K562 (cell line): ENCODE data around the gene PFAS. TPM values are rescaled to one million over a fixed set of nuclear protein-coding genes. Genes with fewer than 3 reads are reported as not detected.

Experiments
- ARID4B ChIP-seq: sonication (generic); formaldehyde crosslinking; IDR thresholded peaks from 2 replicates; pipeline ENCODE4 v1.8.0; 2022; ENCODE audit warnings: mild to moderate bottlenecking, missing genetic modification reagents
- CREB1 ChIP-seq, 2 experiments: sonication (generic) in 1 of 2; formaldehyde crosslinking in 1 of 2; IDR thresholded peaks; 2 replicates each; pipeline versions ENCODE4 v1.6.1 to v1.8.0; 2012 to 2022; ENCODE audit warnings: inconsistent platforms in 1 of 2, mild to moderate bottlenecking in 1 of 2, missing genetic modification reagents in 1 of 2, moderate library complexity in 1 of 2
- CTBP1 ChIP-seq: fragments of 450-650 bp; IDR thresholded peaks from 2 replicates; pipeline ENCODE4 v1.6.1; 2016; ENCODE audit warnings: borderline replicate concordance
- FOXJ3 ChIP-seq: sonication (generic); formaldehyde crosslinking; IDR thresholded peaks from 2 replicates; pipeline ENCODE4 v1.4.0; 2020; ENCODE audit warnings: mild to moderate bottlenecking, missing genetic modification reagents
- GABPB1 ChIP-seq: sonication (generic); formaldehyde crosslinking; IDR thresholded peaks from 2 replicates; pipeline ENCODE4 v1.8.0; 2022; ENCODE audit warnings: mild to moderate bottlenecking, missing genetic modification reagents
- GABPB2 ChIP-seq: fragments of 250-450 bp; sonication (Bioruptor Pico); conservative IDR thresholded peaks from 2 replicates; pipeline ENCODE4 v1.5.1; 2021; ENCODE audit warnings: mild to moderate bottlenecking
- HCFC1 ChIP-seq: IDR thresholded peaks from 2 replicates; pipeline ENCODE4 v1.6.1; 2012; ENCODE audit warnings: low read depth, low read length, improper control_type of control experiment
- LCOR ChIP-seq: sonication (generic); formaldehyde crosslinking; IDR thresholded peaks from 2 replicates; pipeline ENCODE4 v1.8.0; 2022; ENCODE audit warnings: mild to moderate bottlenecking, missing genetic modification reagents
- MCM2 ChIP-seq: fragments of 450-650 bp; IDR thresholded peaks from 2 replicates; pipeline ENCODE4 v1.6.1; 2017; ENCODE audit warnings: low read depth, mild to moderate bottlenecking
- MNT ChIP-seq, 2 experiments: fragments of 450-650 bp; conservative IDR thresholded peaks; 2 replicates each; pipeline ENCODE4 v1.6.1; 2017; ENCODE audit warnings: mild to moderate bottlenecking in 2 of 2, moderate library complexity in 2 of 2
- MXD1 ChIP-seq: fragments of 250-450 bp; sonication (Bioruptor Pico); IDR thresholded peaks from 2 replicates; pipeline ENCODE4 v1.8.0; 2021; ENCODE audit warnings: borderline replicate concordance, mild to moderate bottlenecking, moderate library complexity; ENCODE audit not compliant: poor library complexity, severe bottlenecking
- PHB ChIP-seq: fragments of 250-450 bp; sonication (Bioruptor Pico); IDR thresholded peaks from 2 replicates; pipeline ENCODE4 v1.5.0; 2021
- POLR2H ChIP-seq: IDR thresholded peaks from 2 replicates; pipeline ENCODE4 v1.6.1; 2016; ENCODE audit warnings: missing genetic modification characterization, low read depth, mild to moderate bottlenecking, control low read depth, missing compliant biosample characterization, moderate library complexity
- POLR3G ChIP-seq: IDR thresholded peaks from 2 replicates; pipeline ENCODE4 v1.6.1; 2011; ENCODE audit not compliant: insufficient read length, insufficient replicate concordance; ENCODE audit errors: extremely low read depth
- PTRF ChIP-seq: fragments of 450-650 bp; IDR thresholded peaks from 2 replicates; pipeline ENCODE4 v1.6.1; 2016; ENCODE audit warnings: mild to moderate bottlenecking, missing genetic modification characterization, missing compliant biosample characterization
- SIN3B ChIP-seq: fragments of 450-650 bp; IDR thresholded peaks from 2 replicates; pipeline ENCODE4 v1.6.1; 2017; ENCODE audit warnings: low read depth, mild to moderate bottlenecking, moderate library complexity
- ZBTB9 ChIP-seq: fragments of 450-650 bp; formaldehyde crosslinking; IDR thresholded peaks from 2 replicates; pipeline ENCODE4 v1.4.0; 2020; ENCODE audit warnings: mild to moderate bottlenecking, moderate library complexity
- ZFP36 ChIP-seq: fragments of 150-350 bp; IDR thresholded peaks from 2 replicates; pipeline ENCODE4 v1.6.1; 2018; ENCODE audit warnings: low read length, low read depth; ENCODE audit not compliant: partially characterized antibody
- ZNF134 ChIP-seq: fragments of 250-450 bp; sonication (Bioruptor Pico); conservative IDR thresholded peaks from 2 replicates; pipeline ENCODE4 v1.4.0; 2020
- ZNF316 ChIP-seq: fragments of 450-650 bp; IDR thresholded peaks from 2 replicates; pipeline ENCODE4 v1.6.1; 2016
- polyA plus RNA-seq, 8 experiments: library from polyadenylated mRNA; depleted of rRNA in 4 of 8; stranded (reverse) in 5 of 8; unstranded in 3 of 8; fragments of >200 nt; fragmentation: Nextera tagmentation in 2 of 8; fragmentation: Illumina TruSeq in 1 of 8; extraction: Ambion mirVana in 2 of 8; extraction: Trizol in 1 of 8; gene quantifications; 2 replicates each; pipeline versions ENCODE4 v1.2.1 to v1.2.3, GENCODE V29; 2011 to 2014; ENCODE audit warnings: inconsistent platforms in 1 of 8, missing spikeins in 1 of 8
- total RNA-seq, 7 experiments: library from RNA; depleted of rRNA in 6 of 7; stranded (reverse); fragments of >200 nt in 6 of 7; fragmentation: Illumina TruSeq in 2 of 7; extraction: Trizol in 2 of 7; gene quantifications; 2 replicates each; pipeline versions ENCODE4 v1.2.1 to v1.2.3, GENCODE V29; 2011 to 2021; ENCODE audit warnings: low replicate concordance in 1 of 7

PFAS gene
- total and polyA plus RNA-seq, 9 of the 15 experiments (the other 6 are each of a cell fraction or from before 2014, with no cell fraction given) = 11.6 to 131 (median 43.9) TPM

GRCh38 chr17:8209907-8210760 lies 39.0 kb upstream of the PFAS start, which contains the start of gene AURKB (continued):
- peak; percentile 57 for TF ChIP-seq MXD1 (CRISPR knock-in tag)
- TF ChIP-seq ARID4B (CRISPR knock-in tag) = peak; percentile 96
- TF ChIP-seq ZNF134 = no peak
- peak; percentile 81 for TF ChIP-seq GABPB1 (CRISPR knock-in tag)
- TF ChIP-seq PTRF (tag) = no peak
- peak; percentile 90 for TF ChIP-seq POLR2H
- TF ChIP-seq POLR3G = no peak
- TF ChIP-seq ZFP36 = no peak
- no peak for TF ChIP-seq GABPB2 (CRISPR knock-in tag)
- TF ChIP-seq ZBTB9 = 0 out of 2 replicates have a peak, but pooled peaks have one; percentile 40
- peak; percentile 76 to 94 for TF ChIP-seq MNT (conservative IDR thresholded peaks at IDR 0.05)
- TF ChIP-seq FOXJ3 (CRISPR knock-in tag) = no peak
- TF ChIP-seq CTBP1 = peak; percentile 35; the same call in 1 of the 2 replicates
- TF ChIP-seq HCFC1 = peak; percentile 5; the same call in 1 of the 2 replicates
- no peak for TF ChIP-seq PHB (CRISPR knock-in tag)
- no peak for TF ChIP-seq MCM2
- peak; percentile 50 for TF ChIP-seq CREB1 (IDR thresholded peaks at IDR 0.05)
- TF ChIP-seq CREB1 (CRISPR knock-in tag; IDR thresholded peaks at IDR 0.05) = peak; percentile 83
- TF ChIP-seq LCOR = peak; percentile 82; the same call in 1 of the 2 replicates
- peak; percentile 1; the same call in 1 of the 2 replicates for TF ChIP-seq ZNF316
- TF ChIP-seq SIN3B = peak; percentile 79
